HCT116 (cell line): ENCODE measurements around the gene FAM131B.

Source experiments
- CEBPB ChIP-seq: IDR thresholded peaks from 2 replicates; pipeline ENCODE4 v1.6.1; 2012; ENCODE audit warnings: low read depth
- ELF1 ChIP-seq: IDR thresholded peaks from 2 replicates; pipeline ENCODE4 v1.6.1; 2012; ENCODE audit warnings: low read depth, borderline replicate concordance
- REST ChIP-seq: IDR thresholded peaks from 2 replicates; pipeline ENCODE4 v1.6.1; 2012; ENCODE audit warnings: low read depth
- TF ChIP-seq, protein P1 (sequence below), 3 experiments: fragments of 200-600 bp in 1 of 3; sonication (generic) in 1 of 3; IDR thresholded peaks in 2 of 3; conservative IDR thresholded peaks in 1 of 3; 2 replicates each; pipeline ENCODE4 v1.5.1; 2012 to 2017; ENCODE audit warnings: low read depth in 2 of 3, low read length in 2 of 3, antibody characterized with exemption in 1 of 3, borderline replicate concordance in 1 of 3, control low read depth in 1 of 3, mild to moderate bottlenecking in 1 of 3, mixed read lengths in 1 of 3, mixed run types in 1 of 3, moderate library complexity in 1 of 3; ENCODE audit not compliant: insufficient read depth in 1 of 3

GRCh38 chr7:143405173-143406001 lies 42.9 kb upstream of the FAM131B start:
- TF ChIP-seq ELF1 (no peak), REST (no peak), CEBPB (no peak)
- TF ChIP-seq, protein P1, sequence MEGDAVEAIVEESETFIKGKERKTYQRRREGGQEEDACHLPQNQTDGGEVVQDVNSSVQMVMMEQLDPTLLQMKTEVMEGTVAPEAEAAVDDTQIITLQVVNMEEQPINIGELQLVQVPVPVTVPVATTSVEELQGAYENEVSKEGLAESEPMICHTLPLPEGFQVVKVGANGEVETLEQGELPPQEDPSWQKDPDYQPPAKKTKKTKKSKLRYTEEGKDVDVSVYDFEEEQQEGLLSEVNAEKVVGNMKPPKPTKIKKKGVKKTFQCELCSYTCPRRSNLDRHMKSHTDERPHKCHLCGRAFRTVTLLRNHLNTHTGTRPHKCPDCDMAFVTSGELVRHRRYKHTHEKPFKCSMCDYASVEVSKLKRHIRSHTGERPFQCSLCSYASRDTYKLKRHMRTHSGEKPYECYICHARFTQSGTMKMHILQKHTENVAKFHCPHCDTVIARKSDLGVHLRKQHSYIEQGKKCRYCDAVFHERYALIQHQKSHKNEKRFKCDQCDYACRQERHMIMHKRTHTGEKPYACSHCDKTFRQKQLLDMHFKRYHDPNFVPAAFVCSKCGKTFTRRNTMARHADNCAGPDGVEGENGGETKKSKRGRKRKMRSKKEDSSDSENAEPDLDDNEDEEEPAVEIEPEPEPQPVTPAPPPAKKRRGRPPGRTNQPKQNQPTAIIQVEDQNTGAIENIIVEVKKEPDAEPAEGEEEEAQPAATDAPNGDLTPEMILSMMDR (IDR thresholded peaks at IDR 0.05 in 2 of 3, conservative IDR thresholded peaks at IDR 0.05 in 1 of 3; ENCODE audit: borderline replicate concordance in 1 of 3, insufficient read depth in 1 of 3, low read depth in 2 of 3, low read length in 2 of 3) = no peak
